ENCODE results near the gene SPTLC3.

- no peak for TF ChIP-seq CTCF (IDR thresholded peaks at IDR 0.05)
- TF ChIP-seq POLR2A (IDR thresholded peaks at IDR 0.05), result no peak
Observed at GRCh38 chr20:13147071-13147963, 138.5 kb downstream of the SPTLC3 start.

All from prostate gland (tissue), 2 donors.